Putamen (tissue), 1 donor: ENCODE data around the gene PAX7.

Source experiments
- DNase-seq: peaks from one replicate; pipeline ENCODE4 v3.0.0-alpha.2; 2016; ENCODE audit warnings: low spot score

PAX7 gene

GRCh38 chr1:18641005-18641941 is 10.6 kb downstream of the PAX7 start:
- DNase-seq: no peak

DNA sequence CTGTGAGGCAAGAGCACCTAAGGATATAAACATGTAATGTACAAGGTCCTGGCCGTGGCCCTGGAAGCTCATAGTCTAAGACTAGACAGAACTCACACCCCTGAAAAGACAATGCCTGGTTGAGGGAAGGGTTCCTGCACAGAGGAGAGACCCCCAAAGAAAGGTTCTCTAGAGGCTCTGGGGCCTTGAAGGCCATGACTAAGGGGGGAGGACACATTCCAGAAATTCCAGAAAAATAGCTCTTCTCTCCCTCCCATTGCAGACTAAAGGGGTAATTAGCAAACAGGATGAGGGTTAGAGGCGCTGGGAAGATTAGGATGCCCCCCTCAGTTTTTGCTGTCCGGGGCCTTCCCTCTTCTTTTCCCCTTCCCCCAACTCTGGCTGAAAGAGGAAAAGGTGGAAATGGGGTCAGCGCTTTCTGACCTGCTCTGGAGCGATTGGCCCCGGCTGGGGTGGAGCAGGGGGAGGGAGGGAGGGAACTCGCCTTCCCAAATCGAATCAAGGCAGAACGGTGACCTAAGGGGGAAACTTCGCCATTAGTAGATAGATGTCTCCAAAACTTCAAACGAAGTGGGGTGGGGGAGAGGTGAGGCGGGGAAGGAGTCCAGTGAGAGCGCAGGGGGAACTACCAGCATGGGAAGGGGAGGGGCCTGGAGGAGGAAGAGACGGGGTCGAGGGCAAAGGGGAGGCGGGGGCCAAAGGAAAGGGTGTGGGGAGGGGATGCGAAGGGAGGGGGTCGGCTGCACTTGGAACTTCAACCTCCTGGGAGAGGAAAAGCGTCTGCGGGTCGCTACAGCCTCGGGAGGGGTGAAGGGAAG is 11.8 kb downstream of the PAX7 start:
- DNase-seq: no peak

- no peak for DNase-seq
Observed at GRCh38 chr1:18643154-18644012, 12.7 kb downstream of the PAX7 start.

- DNase-seq: no peak
Observed at GRCh38 chr1:18644013-18644399, 13.4 kb downstream of the PAX7 start.

GRCh38 chr1:18644446-18644845 is 13.8 kb downstream of the PAX7 start:
- no peak for DNase-seq

DNA sequence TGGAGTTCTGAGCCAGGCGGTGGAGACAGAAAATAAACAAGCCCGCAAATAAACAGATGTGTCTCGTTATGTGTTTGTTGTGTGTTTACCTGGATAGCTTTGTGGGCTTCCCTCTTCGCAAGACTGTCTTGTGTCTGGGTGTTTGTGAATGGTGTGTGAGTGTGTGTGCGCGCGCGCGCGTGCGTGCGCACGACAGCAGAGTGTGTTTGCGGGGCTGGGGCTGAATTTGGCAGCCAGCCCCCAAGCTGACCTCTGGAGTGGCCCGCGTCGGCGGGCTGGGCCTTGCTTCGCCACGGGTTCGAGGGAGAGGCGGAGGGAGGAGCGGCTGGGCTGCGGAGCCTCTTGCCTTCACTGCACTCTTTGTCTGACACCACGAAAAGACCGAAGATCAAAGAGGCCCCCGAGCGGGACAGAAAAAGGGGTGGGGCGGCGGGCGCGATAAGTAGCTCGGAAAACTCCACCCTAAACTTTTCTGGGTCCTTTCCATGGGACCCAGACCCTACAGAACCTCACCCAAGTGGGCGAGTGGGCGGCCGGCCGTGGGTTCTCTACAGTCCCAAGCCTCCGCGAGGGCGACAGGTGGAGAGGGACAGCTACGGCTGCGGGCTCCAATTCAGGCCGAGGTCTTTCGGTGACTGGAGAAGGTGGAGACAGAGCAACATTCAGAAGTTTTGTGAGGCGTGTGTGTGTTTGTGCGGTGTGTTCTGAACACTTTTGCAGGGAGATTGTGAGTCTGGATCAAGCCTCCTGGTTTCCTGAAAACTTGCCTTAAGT is 14.5 kb downstream of the PAX7 start:
- no peak for DNase-seq

DNA sequence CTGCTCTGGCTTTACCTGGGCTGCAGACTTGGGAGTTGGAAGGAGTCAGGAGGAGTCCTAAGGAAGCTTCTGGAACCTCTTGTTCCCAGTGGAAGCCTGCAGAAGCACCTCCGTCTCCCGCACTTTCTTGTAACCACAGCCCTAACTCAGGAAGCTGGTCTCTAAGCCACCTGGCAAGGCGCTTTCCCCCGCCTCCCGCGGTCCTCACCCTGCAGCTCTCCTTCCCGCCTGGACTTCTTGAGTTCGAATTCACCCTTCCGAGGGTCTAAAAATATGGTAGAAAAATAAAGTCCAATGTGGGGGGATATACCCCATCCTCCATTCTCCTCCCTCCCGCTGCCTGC is 15.1 kb downstream of the PAX7 start:
- DNase-seq: no peak

DNA sequence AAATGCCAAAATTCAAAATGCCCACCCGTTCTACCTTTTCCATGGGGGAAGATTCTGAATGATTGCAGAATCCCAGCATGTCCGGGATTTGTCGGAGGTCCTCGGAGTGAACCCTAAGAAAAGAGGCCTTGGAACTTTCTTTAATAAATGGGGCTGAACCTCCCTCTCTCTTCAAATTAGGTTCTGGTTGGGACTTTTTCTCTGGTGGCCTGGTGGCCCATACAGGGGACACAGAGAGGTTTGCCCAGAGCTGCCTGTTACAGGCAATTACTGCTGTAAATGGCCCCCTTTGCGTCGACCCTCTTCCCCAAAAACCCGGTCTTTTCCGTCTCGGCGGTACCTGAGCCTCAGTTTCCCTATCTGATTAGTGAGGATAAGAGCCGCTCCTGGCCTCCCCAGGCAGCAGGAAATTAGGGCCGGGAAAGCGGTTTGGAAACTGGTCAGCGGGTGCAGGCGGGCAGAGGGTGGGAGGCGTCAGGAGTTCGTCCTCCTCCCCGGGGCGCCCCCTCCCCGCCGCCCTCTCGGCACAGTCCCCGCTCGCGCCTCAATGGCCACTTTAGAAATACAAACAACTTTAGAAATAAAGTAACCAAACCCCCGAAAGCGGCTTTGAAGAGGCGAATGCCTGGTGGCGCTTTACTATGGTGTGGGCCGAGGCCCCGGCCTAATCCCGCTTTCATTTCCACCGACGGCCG is 15.6 kb downstream of the PAX7 start:
- DNase-seq: no peak

DNA sequence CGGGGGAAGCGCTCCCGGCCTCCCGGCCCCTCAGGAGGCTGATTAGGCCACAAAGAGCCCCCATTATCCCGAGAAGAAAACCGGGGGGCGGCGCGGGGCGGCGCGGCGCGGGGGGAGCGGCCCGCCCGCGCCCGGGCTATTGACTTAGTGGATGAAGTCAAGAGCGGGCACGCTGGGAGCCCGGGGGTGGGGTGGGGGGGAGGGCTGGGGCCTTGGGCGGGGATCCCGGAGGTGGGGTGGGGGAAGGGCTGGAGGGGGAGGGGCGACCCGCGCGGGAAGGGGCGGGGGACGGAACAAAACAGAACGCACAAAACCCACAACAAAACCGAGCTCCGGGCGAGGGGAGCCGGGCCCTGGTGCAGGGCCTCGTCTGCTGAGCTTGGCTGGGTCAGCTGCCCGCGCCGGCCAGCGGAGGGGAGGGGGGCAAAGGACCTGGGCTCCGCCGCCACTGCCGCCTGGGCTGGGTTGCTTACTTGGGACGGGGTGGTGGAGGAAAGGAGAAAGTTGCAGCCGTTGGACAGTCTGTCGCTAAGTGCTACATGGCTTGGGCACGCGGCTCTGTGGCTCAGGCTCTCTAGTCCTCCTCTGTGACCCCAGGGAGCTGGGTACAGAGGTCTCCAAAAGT is 16.3 kb downstream of the PAX7 start:
- no peak for DNase-seq

DNA sequence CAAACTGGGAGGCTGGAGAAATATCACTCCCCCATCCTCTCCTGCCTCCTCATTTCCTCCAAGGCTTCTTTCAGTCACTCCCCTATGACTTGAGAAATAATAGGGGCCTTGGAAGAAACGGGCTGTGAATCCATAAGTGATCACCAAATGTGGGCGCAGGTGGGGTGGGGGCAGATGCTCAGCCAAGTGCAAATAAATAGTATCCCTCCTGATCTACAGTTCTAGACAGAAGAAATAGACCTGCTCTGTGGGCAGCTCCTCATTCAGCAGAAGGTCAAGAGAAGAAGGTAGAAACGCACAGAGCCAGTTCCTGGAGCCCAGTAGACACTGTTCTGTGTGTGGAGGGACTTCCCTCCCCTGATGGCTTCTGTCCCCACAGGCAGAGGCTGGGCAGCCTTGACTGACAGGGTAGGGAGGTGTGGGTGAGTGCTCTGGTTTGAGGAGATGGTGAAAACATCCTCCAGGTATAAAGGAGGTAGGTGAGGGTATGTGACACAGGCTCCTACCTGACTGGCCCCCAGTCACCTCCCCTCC is 17.1 kb downstream of the PAX7 start:
- DNase-seq: no peak

GRCh38 chr1:18649693-18650370 is 19.2 kb downstream of the PAX7 start:
- DNase-seq: no peak

- no peak for DNase-seq
Observed at GRCh38 chr1:18651713-18652112, 21.1 kb downstream of the PAX7 start.

DNA sequence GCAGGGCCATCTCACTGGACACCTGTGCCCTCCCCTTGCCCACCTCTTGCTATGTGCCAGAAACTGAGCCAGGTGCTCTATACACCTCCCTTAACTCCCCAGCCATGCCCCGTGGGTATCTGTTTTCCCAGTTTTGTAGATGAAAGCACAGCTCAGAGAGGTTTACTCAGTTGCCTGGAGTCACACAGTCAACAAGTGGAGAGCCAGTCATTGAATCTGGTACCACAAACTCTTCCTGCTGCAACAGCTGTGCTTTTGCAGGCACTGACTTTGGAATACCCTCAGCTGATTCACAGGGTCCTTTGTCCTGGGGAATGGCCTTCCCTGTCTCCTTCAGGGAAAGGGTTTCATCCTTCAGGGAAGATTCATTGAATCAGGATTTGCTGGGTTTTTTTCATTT is 22.1 kb downstream of the PAX7 start:
- DNase-seq: no peak

- DNase-seq: no peak
Observed at GRCh38 chr1:18653367-18653766, 22.7 kb downstream of the PAX7 start.

DNA sequence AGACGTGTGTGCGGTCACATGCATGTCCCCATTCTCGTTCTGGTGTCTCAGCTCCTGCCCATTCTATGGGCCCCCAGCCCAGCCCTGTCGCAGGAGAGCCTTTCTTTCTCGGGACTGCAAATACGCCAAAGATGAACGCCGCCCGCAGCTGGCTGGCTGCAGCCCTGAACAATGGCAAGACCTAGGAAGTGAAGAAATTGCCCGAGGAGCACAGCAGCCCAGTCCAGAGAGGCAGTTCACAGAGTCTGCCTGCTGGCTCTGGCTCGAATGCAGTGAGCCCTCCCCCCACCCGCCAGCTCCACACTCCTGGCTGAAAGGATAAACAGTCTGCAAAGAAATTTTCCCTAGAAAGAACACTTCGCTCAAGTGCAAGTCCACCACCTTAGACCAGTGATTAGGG is 23.3 kb downstream of the PAX7 start:
- DNase-seq: no peak

GRCh38 chr1:18654599-18654998 is 24.0 kb downstream of the PAX7 start:
- no peak for DNase-seq

- no peak for DNase-seq
Observed at GRCh38 chr1:18657506-18658201, 27.0 kb downstream of the PAX7 start.

- DNase-seq: no peak
Observed at GRCh38 chr1:18658831-18659230, 28.2 kb downstream of the PAX7 start.
